ENCODE data around the gene RMND1. TPM values are rescaled to one million over a fixed set of nuclear protein-coding genes. Genes with fewer than 3 reads are reported as not detected.

Gene RMND1
- total RNA-seq, 1 experiment from 2014 or later: 23.3 TPM

GRCh38 chr6:151440930-151441329 lies 11.0 kb downstream of the RMND1 start:
- H3K27ac Mint-ChIP-seq: no peak overlapping the region
- H3K27me3 Mint-ChIP-seq (ENCODE audit: low read depth): no peaks in the 10 kb centered on the region
- H3K36me3 Mint-ChIP-seq: peaks cover 9% of the 10 kb centered on the region
- H3K9me3 Mint-ChIP-seq: no peaks in the 10 kb centered on the region
- H3K4me3 Mint-ChIP-seq: no peak overlapping the region
- POLR2A ChIA-PET: interaction anchor here (1.0 kb wide), 1 partner anchor 51 kb away, joined by 3 read pairs; no protein-coding TSS in a partner anchor
- TF ChIP-seq E2F4 (CRISPR knock-in tag; IDR thresholded peaks at IDR 0.05; ENCODE audit: borderline replicate concordance, low read depth) (no peak), AR (CRISPR knock-in tag; IDR thresholded peaks at IDR 0.05) (no peak), NFE2L1 (CRISPR knock-in tag; IDR thresholded peaks at IDR 0.05) (no peak), NR1H2 (CRISPR knock-in tag; IDR thresholded peaks at IDR 0.05) (no peak)
- CTCF ChIA-PET: interaction anchor here (1.0 kb wide), 1 partner anchor 149 kb away, joined by 4 read pairs; no protein-coding TSS in a partner anchor
- ATAC-seq: no peak
- no peaks in the 10 kb centered on the region for H3K4me1 Mint-ChIP-seq
- no peak for DNase-seq (ENCODE audit: low spot score)

DNA sequence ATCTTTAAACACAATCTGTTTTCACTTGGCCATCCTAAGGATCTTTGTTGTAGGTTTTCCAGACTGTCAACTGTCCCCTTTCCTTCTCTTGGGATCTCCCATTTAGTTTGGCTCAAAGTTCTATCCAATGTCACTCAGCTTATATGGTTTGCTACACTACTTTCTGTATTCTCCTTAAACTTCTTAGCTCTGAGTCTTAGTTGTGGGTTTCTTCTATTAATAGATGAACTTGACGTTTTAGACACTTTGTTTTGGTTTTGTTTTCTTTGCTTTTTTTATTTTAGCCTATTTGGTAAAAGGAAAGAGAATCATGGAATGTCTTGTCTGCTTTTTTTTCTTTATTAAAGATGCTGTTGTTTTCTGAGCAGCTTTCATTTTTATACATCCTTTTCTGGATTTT lies 11.4 kb downstream of the RMND1 start:
- TF ChIP-seq GTF2I (CRISPR knock-in tag; conservative IDR thresholded peaks at IDR 0.05) (no peak), CDX4 (CRISPR knock-in tag; IDR thresholded peaks at IDR 0.05; ENCODE audit: borderline replicate concordance) (no peak), NFATC4 (CRISPR knock-in tag; IDR thresholded peaks at IDR 0.05) (no peak), MXD4 (CRISPR knock-in tag; IDR thresholded peaks at IDR 0.05; ENCODE audit: borderline replicate concordance) (no peak), PRRX2 (CRISPR knock-in tag; IDR thresholded peaks at IDR 0.05) (no peak), NFE2L1 (CRISPR knock-in tag; IDR thresholded peaks at IDR 0.05) (no peak), AR (CRISPR knock-in tag; IDR thresholded peaks at IDR 0.05) (no peak), ZNF532 (CRISPR knock-in tag; IDR thresholded peaks at IDR 0.05; ENCODE audit: borderline replicate concordance) (no peak), ZNF396 (CRISPR knock-in tag; IDR thresholded peaks at IDR 0.05; ENCODE audit: borderline replicate concordance) (no peak)
- TF ChIP-seq, protein P1, sequence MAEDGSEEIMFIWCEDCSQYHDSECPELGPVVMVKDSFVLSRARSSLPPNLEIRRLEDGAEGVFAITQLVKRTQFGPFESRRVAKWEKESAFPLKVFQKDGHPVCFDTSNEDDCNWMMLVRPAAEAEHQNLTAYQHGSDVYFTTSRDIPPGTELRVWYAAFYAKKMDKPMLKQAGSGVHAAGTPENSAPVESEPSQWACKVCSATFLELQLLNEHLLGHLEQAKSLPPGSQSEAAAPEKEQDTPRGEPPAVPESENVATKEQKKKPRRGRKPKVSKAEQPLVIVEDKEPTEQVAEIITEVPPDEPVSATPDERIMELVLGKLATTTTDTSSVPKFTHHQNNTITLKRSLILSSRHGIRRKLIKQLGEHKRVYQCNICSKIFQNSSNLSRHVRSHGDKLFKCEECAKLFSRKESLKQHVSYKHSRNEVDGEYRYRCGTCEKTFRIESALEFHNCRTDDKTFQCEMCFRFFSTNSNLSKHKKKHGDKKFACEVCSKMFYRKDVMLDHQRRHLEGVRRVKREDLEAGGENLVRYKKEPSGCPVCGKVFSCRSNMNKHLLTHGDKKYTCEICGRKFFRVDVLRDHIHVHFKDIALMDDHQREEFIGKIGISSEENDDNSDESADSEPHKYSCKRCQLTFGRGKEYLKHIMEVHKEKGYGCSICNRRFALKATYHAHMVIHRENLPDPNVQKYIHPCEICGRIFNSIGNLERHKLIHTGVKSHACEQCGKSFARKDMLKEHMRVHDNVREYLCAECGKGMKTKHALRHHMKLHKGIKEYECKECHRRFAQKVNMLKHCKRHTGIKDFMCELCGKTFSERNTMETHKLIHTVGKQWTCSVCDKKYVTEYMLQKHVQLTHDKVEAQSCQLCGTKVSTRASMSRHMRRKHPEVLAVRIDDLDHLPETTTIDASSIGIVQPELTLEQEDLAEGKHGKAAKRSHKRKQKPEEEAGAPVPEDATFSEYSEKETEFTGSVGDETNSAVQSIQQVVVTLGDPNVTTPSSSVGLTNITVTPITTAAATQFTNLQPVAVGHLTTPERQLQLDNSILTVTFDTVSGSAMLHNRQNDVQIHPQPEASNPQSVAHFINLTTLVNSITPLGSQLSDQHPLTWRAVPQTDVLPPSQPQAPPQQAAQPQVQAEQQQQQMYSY (CRISPR knock-in tag; IDR thresholded peaks at IDR 0.05): no peak
- TF ChIP-seq, protein P2, sequence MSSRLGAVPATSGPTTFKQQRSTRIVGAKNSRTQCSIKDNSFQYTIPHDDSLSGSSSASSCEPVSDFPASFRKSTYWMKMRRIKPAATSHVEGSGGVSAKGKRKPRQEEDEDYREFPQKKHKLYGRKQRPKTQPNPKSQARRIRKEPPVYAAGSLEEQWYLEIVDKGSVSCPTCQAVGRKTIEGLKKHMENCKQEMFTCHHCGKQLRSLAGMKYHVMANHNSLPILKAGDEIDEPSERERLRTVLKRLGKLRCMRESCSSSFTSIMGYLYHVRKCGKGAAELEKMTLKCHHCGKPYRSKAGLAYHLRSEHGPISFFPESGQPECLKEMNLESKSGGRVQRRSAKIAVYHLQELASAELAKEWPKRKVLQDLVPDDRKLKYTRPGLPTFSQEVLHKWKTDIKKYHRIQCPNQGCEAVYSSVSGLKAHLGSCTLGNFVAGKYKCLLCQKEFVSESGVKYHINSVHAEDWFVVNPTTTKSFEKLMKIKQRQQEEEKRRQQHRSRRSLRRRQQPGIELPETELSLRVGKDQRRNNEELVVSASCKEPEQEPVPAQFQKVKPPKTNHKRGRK (CRISPR knock-in tag; IDR thresholded peaks at IDR 0.05; ENCODE audit: borderline replicate concordance): no peak
- Mint-ChIP-seq H3K9me3 (no peaks in the 10 kb centered on the region), H3K4me3 (no peak overlapping the region), H3K27me3 (ENCODE audit: low read depth) (no peaks in the 10 kb centered on the region), H3K36me3 (peaks cover 10% of the 10 kb centered on the region), H3K27ac (no peak overlapping the region), H3K4me1 (no peaks in the 10 kb centered on the region)
- DNase-seq (ENCODE audit: low spot score) (no peak), ATAC-seq (no peak)
- ChIA-PET POLR2A (no interaction called here), CTCF (no interaction called here)

All from WTC11 (cell line).